Activated naive CD4-positive, alpha-beta T cell (primary cell): ENCODE measurements around the gene ANXA11.
"Not testable (repeated sequence)": the region's sequence is repeated elsewhere in the genome, so short reads cannot be mapped to it uniquely, and the experiment has no call there.

Experiments
- DNase-seq, 4 experiments: peaks; one replicate each; lab custom pipeline; 2025; lab: John Stamatoyannopoulos, UW

ANXA11 gene

GRCh38 chr10:80207768-80208370 lies 2.5 kb upstream of the ANXA11 start:
- no peak for DNase-seq

- DNase-seq, result no peak
Measured at GRCh38 chr10:80206277-80206655, 929 bp upstream of the ANXA11 start.

- DNase-seq, result peak in 1 of 4 experiments; percentile 56
Measured at GRCh38 chr10:80204677-80205476, 460 bp downstream of the ANXA11 start.

- DNase-seq, result no peak
Measured at GRCh38 chr10:80203835-80204676, 1.3 kb downstream of the ANXA11 start.

- DNase-seq, result peak in 2 of 4 experiments; percentile 8 to 24
Measured at GRCh38 chr10:80202934-80203834, 2.2 kb downstream of the ANXA11 start.

GRCh38 chr10:80202530-80202929 lies 2.8 kb downstream of the ANXA11 start:
- DNase-seq, result not testable (repeated sequence)

- DNase-seq, result no peak
Measured at GRCh38 chr10:80201608-80202141, 3.7 kb downstream of the ANXA11 start.

GRCh38 chr10:80200687-80201086 lies 4.7 kb downstream of the ANXA11 start:
- DNase-seq, result no peak

- DNase-seq, result no peak
Measured at GRCh38 chr10:80200259-80200658, 5.1 kb downstream of the ANXA11 start.

GRCh38 chr10:80199828-80200227 lies 5.5 kb downstream of the ANXA11 start:
- no peak for DNase-seq

GRCh38 chr10:80197972-80198916 lies 7.1 kb downstream of the ANXA11 start:
- DNase-seq, result peak in 1 of 4 experiments; percentile 5

- no peak for DNase-seq
Measured at GRCh38 chr10:80196950-80197315, 8.4 kb downstream of the ANXA11 start.

GRCh38 chr10:80196270-80196949 lies 8.9 kb downstream of the ANXA11 start:
- DNase-seq, result peak in 3 of 4 experiments; percentile 13 to 51 (median 37)

- no peak for DNase-seq
Measured at GRCh38 chr10:80195046-80195574, 10.2 kb downstream of the ANXA11 start.

- no peak for DNase-seq
Measured at GRCh38 chr10:80194373-80195045, 10.8 kb downstream of the ANXA11 start.

- no peak for DNase-seq
Measured at GRCh38 chr10:80192553-80192952, 12.8 kb downstream of the ANXA11 start.

- peak in 1 of 4 experiments; percentile 6 for DNase-seq
Measured at GRCh38 chr10:80191589-80192270, 13.6 kb downstream of the ANXA11 start.

GRCh38 chr10:80188713-80189112 lies 16.6 kb downstream of the ANXA11 start:
- DNase-seq, result no peak
